Epithelial cell of esophagus (primary cell): ENCODE results near the gene GGTLC1.

Experiments used
- DNase-seq: peaks from one replicate; pipeline ENCODE4 v3.0.0; 2010; ENCODE audit warnings: low read depth
- H3K4me3 ChIP-seq: 2 replicates; pipeline ENCODE4 v1.5.1; 2011; ENCODE audit warnings: mild to moderate bottlenecking, low read length, control low read depth
- TF ChIP-seq, protein P1 (sequence below): IDR thresholded peaks from 2 replicates; pipeline ENCODE4 v1.5.1; 2011; ENCODE audit warnings: low read depth, mild to moderate bottlenecking, low read length, control low read depth, inconsistent platforms; ENCODE audit not compliant: insufficient read depth; ENCODE audit errors: missing control alignments

The GGTLC1 gene

DNA sequence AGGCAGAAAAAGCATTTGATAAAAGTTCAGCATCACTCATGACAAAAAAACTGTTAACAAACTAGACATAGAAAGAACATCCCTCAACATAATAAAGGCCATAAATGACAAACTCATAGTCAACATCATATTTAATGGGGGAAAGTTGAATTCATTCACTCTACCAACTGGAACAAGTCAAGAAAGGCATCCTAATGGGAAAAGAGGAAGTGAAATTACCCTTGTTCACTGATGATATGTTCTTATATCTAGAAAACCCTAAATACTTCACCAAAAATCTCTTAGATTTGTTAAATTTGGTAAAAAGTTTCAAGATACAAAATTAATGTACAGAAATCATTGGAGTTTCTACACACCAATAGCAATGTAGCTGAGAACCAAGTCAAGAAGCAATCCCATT is 48.9 kb downstream of the GGTLC1 start:
- TF ChIP-seq, protein P1, sequence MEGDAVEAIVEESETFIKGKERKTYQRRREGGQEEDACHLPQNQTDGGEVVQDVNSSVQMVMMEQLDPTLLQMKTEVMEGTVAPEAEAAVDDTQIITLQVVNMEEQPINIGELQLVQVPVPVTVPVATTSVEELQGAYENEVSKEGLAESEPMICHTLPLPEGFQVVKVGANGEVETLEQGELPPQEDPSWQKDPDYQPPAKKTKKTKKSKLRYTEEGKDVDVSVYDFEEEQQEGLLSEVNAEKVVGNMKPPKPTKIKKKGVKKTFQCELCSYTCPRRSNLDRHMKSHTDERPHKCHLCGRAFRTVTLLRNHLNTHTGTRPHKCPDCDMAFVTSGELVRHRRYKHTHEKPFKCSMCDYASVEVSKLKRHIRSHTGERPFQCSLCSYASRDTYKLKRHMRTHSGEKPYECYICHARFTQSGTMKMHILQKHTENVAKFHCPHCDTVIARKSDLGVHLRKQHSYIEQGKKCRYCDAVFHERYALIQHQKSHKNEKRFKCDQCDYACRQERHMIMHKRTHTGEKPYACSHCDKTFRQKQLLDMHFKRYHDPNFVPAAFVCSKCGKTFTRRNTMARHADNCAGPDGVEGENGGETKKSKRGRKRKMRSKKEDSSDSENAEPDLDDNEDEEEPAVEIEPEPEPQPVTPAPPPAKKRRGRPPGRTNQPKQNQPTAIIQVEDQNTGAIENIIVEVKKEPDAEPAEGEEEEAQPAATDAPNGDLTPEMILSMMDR, result no peak
- H3K4me3 ChIP-seq, result no peak overlapping the region
- DNase-seq, result no peak

DNA sequence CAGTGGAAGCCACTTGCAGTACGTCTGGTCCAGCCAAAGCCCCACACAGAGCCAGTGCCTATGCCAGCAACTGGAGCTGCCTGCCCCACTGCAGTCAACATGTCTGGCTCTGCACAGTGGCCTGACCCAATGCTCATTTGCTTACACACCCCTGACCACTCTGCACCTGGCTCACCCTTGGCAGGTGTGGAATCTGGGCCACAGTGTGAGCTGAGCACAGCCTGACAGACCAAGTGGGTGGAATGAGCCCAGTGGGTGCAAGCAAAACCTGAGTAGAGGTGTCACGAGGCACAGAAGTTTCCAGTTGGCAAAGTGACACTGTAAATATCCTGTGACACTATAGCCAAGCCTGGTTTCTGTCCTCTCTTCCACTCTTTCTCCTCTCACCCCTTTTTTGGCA is 49.5 kb downstream of the GGTLC1 start:
- H3K4me3 ChIP-seq, result no peak overlapping the region
- TF ChIP-seq, protein P1, result no peak
- no peak for DNase-seq

DNA sequence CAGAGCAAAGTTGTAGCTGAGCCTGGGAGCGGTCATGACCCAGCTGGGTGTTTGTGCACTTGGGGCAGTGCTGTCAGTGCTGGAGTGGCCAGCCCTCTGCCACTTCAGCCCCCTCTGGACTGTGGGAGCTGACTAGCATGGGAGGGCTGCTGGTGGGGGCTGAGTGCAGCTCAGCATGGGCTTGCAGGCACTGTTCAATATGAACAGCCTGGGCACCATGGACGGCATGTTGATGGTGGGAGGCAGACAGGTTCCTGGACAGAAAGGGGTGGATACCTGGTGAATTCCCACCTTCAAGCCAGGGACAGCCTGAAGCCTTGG is 50.5 kb downstream of the GGTLC1 start:
- TF ChIP-seq, protein P1, result no peak
- no peak overlapping the region for H3K4me3 ChIP-seq
- no peak for DNase-seq

DNA sequence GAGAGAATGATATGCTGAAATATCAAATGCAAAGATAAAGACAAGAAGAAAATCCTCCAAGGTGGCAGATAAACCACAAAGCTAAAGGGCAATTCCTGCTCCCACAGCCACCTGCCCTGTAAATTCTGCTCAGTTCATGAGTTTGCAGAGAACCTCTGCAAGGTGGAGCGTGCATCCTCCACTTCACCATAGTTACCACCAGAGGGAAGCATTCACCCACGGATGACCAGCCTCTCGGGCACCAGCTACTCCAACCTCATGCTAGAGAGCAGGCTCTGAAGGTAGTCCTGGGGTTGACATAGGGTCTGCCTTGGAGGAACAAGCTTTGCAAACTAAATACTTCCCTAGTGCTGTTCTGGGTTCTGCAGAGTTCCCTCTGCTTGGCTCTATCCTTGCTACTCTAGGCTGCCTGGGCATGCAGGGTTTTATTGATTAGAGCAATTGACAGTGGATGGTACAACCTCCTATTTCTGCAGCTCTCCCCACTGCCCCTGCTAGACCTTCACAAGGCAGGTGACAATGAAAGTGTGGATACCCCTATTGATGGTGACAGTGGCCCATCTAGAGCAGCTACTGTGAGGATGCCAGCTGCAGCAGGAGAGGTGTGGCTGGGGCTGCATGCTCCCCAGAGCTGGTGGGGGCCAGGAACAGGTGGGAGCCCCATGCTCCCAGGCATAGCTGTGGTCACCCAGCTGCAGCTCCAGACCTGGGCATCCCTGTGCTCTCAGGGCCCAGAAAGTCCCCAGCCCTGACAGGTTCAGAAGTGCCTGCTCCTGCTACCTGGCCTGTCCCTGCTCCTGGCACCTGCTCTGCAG is 51.1 kb downstream of the GGTLC1 start:
- DNase-seq, result peak; percentile 64
- no peak overlapping the region for H3K4me3 ChIP-seq
- TF ChIP-seq, protein P1, result peak; percentile 81
